GM12865 (cell line): ENCODE measurements around the gene CUX1.

Experiments used
- DNase-seq: peaks from one replicate; pipeline ENCODE4 v3.0.0; 2010; ENCODE audit warnings: low read depth
- H3K4me3 ChIP-seq: 2 replicates; pipeline ENCODE4 v1.5.1; 2011; ENCODE audit warnings: mild to moderate bottlenecking, low read depth, low read length, control low read depth
- CTCF ChIP-seq: IDR thresholded peaks from 2 replicates; pipeline ENCODE4 v1.5.1; 2011; ENCODE audit warnings: low read length, control low read depth, low read depth, inconsistent platforms; ENCODE audit not compliant: insufficient read depth; ENCODE audit errors: missing control alignments

CUX1 gene

DNA sequence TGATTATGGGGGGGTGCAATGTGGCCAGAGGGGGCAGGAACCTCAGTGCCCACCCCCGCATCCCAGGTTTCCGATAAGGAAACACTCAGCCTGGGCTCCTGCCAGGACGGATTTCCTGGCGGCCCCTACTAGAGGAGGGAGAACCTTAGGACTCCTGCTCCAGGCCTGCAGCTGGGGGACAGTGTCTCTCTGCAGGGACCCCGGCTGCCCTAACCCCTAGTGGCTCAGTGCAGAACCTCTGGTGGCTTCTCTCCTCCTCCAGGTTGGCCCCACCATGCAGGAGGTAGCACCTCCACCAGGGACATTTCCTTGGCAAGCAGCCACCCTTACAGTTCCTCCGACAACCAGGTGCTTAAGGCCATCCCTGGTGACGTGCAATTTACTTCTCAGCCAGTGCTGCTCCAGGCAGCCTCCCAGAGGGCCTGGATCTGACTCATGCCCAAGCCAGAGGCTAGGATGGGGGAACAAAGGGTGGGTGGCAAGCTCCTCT lies 501.1 kb downstream of the CUX1 start:
- no peak for DNase-seq
- no peak overlapping the region for H3K4me3 ChIP-seq
- no peak for TF ChIP-seq CTCF

DNA sequence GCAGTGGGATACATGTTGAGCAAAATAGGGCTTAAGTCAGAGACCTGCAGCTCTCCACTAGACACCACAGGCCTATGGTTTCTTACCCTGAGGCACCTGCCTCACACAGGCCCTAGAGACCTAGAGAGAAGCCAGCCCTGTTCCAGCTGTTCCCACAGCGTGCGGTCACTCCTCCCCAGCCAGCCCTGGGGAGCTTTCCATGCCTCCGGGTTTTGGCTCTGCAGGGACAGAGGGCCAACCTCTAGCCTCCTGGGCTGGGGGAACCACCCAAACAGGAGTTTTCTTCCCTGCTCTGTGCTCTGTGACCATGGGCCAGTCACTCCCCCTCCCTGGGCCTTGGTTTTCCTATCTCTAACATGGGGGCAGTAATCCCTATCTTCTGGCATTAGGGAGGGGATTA lies 502.2 kb downstream of the CUX1 start:
- TF ChIP-seq CTCF, result no peak

GRCh38 chr7:102320181-102320580 lies 502.8 kb downstream of the CUX1 start:
- no peak overlapping the region for H3K4me3 ChIP-seq
- DNase-seq, result no peak
- TF ChIP-seq CTCF, result no peak

More for the DNA sequence above, 502.2 kb downstream of the CUX1 start:
- no peak for DNase-seq
- H3K4me3 ChIP-seq, result no peak overlapping the region

DNA sequence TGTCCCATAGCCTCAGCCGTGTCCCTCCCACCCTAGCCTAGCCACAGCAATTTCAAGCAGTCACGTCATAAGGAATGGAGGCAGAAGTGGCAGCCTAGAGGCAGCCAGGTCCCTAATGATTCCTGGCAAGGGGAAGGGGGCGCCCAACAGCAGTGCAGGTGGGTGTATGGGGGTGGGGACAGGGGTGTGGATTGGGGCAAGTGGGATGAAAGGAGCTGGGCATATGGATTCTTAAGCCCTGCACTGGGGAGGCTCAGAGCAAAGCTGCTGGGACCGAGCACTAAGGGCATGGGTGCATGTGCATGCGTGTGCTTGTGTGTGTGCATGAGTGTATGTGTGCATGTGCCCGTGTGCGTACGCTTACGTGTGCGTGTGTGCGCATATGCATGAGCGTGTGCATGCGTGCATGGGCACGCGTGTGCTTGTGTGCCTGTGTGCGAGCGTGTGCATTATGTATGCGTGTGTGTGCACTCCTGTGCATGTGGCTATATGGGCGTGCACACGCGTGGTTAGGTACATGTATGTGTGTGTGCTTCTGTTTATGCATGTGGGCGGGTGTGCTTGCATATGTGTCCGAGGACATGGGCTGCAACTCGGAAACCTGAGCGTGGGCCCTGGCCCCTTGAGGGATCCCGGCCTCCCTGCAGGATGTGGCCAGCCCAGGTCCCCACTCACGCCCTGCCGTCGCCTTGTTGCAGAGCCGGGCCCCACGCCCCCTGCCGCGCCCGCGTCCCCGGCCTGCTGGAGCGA lies 503.4 kb downstream of the CUX1 start:
- TF ChIP-seq CTCF, result no peak
- H3K4me3 ChIP-seq, result no peak overlapping the region
- no peak for DNase-seq

GRCh38 chr7:102321351-102322201 lies 504.1 kb downstream of the CUX1 start:
- DNase-seq, result no peak
- no peak overlapping the region for H3K4me3 ChIP-seq
- no peak for TF ChIP-seq CTCF

GRCh38 chr7:102322202-102322715 lies 504.8 kb downstream of the CUX1 start:
- no peak for DNase-seq
- no peak for TF ChIP-seq CTCF
- H3K4me3 ChIP-seq, result no peak overlapping the region
